Panc1 (cell line): Measurements from ENCODE around the gene PLCD1.
"Not testable (repeated sequence)": the region's sequence is repeated elsewhere in the genome, so short reads cannot be mapped to it uniquely, and the experiment has no call there.

ENCODE experiments used
- CTCF ChIP-seq: fragments of 450-650 bp; IDR thresholded peaks from 2 replicates; pipeline ENCODE4 v1.5.1; 2017; ENCODE audit warnings: mild to moderate bottlenecking
- POLR2AphosphoS5 ChIP-seq: IDR thresholded peaks from 2 replicates; pipeline ENCODE4 v1.6.1; 2012; ENCODE audit warnings: mild to moderate bottlenecking, low read depth, low read length, moderate library complexity

GRCh38 chr3:38034335-38034734 is 4.9 kb upstream of the PLCD1 start:
- TF ChIP-seq CTCF, POLR2AphosphoS5: not testable (repeated sequence)
